Activated naive CD8-positive, alpha-beta T cell treated with anti-CD3 and anti-CD28 coated beads for 36 hours (primary cell): Measurements from ENCODE around the gene CASQ2. TPM values are rescaled to one million over a fixed set of nuclear protein-coding genes. Genes with fewer than 3 reads are reported as not detected.

Source experiments
- DNase-seq: peaks from one replicate; pipeline ENCODE4 v3.0.0; 2021
- H3K27ac Mint-ChIP-seq: one replicate; pipeline ENCODE4 v1.8.0; 2022; ENCODE audit warnings: mild to moderate bottlenecking, moderate library complexity, mixed read lengths
- H3K27me3 Mint-ChIP-seq: one replicate; pipeline ENCODE4 v1.8.0; 2022; ENCODE audit warnings: mild to moderate bottlenecking, mixed read lengths
- H3K36me3 Mint-ChIP-seq: one replicate; pipeline ENCODE4 v1.8.0; 2021; ENCODE audit warnings: mild to moderate bottlenecking, mixed read lengths
- H3K4me1 Mint-ChIP-seq: one replicate; pipeline ENCODE4 v1.8.0; 2021; ENCODE audit warnings: mixed read lengths
- H3K4me3 Mint-ChIP-seq: one replicate; pipeline ENCODE4 v1.8.0; 2022; ENCODE audit warnings: mild to moderate bottlenecking, moderate library complexity, mixed read lengths
- H3K9me3 Mint-ChIP-seq: one replicate; pipeline ENCODE4 v1.8.0; 2022; ENCODE audit warnings: mixed read lengths
- total RNA-seq, 2 experiments: library from RNA; stranded (reverse); gene quantifications; one replicate each; pipeline ENCODE4 v1.2.3, GENCODE V29; 2021

The CASQ2 gene
- total RNA-seq, 2 experiments from 2014 or later = not detected

GRCh38 chr1:115677182-115677555 lies 91.3 kb downstream of the CASQ2 start:
- Mint-ChIP-seq H3K4me1 (no peaks in the 10 kb centered on the region), H3K4me3 (no peak overlapping the region), H3K27me3 (no peaks in the 10 kb centered on the region), H3K27ac (no peak overlapping the region), H3K36me3 (no peaks in the 10 kb centered on the region), H3K9me3 (no peaks in the 10 kb centered on the region)
- DNase-seq = no peak

- Mint-ChIP-seq H3K27me3 (no peaks in the 10 kb centered on the region), H3K9me3 (no peaks in the 10 kb centered on the region), H3K4me3 (no peak overlapping the region), H3K4me1 (no peaks in the 10 kb centered on the region), H3K27ac (no peak overlapping the region), H3K36me3 (no peaks in the 10 kb centered on the region)
- no peak for DNase-seq
Observed at GRCh38 chr1:115676498-115677181, 91.9 kb downstream of the CASQ2 start.

- no peak for DNase-seq
- H3K27me3 Mint-ChIP-seq = peaks cover 4% of the 10 kb centered on the region
- H3K4me1 Mint-ChIP-seq = no peaks in the 10 kb centered on the region
- no peak overlapping the region for H3K4me3 Mint-ChIP-seq
- peaks cover 2% of the 10 kb centered on the region for H3K36me3 Mint-ChIP-seq
- H3K27ac Mint-ChIP-seq = no peak overlapping the region
- H3K9me3 Mint-ChIP-seq = no peaks in the 10 kb centered on the region
Observed at GRCh38 chr1:115672224-115673009, 96.1 kb downstream of the CASQ2 start.

- Mint-ChIP-seq H3K4me3 (no peak overlapping the region), H3K36me3 (peaks cover 2% of the 10 kb centered on the region), H3K27ac (no peak overlapping the region), H3K4me1 (no peaks in the 10 kb centered on the region), H3K9me3 (no peaks in the 10 kb centered on the region), H3K27me3 (peaks cover 4% of the 10 kb centered on the region)
- DNase-seq = no peak
Observed at GRCh38 chr1:115671176-115671934, 97.2 kb downstream of the CASQ2 start.

GRCh38 chr1:115670476-115671175 lies 97.9 kb downstream of the CASQ2 start:
- Mint-ChIP-seq H3K4me1 (no peaks in the 10 kb centered on the region), H3K9me3 (no peaks in the 10 kb centered on the region), H3K27ac (no peak overlapping the region), H3K27me3 (peaks cover 4% of the 10 kb centered on the region), H3K4me3 (no peak overlapping the region), H3K36me3 (peaks cover 2% of the 10 kb centered on the region)
- no peak for DNase-seq

GRCh38 chr1:115669886-115670285 lies 98.6 kb downstream of the CASQ2 start:
- Mint-ChIP-seq H3K4me1 (no peaks in the 10 kb centered on the region), H3K27ac (no peak overlapping the region), H3K36me3 (peaks cover 2% of the 10 kb centered on the region), H3K27me3 (peaks cover 4% of the 10 kb centered on the region), H3K4me3 (no peak overlapping the region), H3K9me3 (no peaks in the 10 kb centered on the region)
- no peak for DNase-seq

GRCh38 chr1:115669002-115669673 lies 99.4 kb downstream of the CASQ2 start:
- H3K4me1 Mint-ChIP-seq = no peaks in the 10 kb centered on the region
- H3K27me3 Mint-ChIP-seq = peaks cover 4% of the 10 kb centered on the region
- H3K27ac Mint-ChIP-seq = no peak overlapping the region
- no peak overlapping the region for H3K4me3 Mint-ChIP-seq
- H3K9me3 Mint-ChIP-seq = no peaks in the 10 kb centered on the region
- H3K36me3 Mint-ChIP-seq = peaks cover 2% of the 10 kb centered on the region
- no peak for DNase-seq

GRCh38 chr1:115668579-115668978 lies 99.9 kb downstream of the CASQ2 start:
- peaks cover 2% of the 10 kb centered on the region for H3K36me3 Mint-ChIP-seq
- H3K27me3 Mint-ChIP-seq = peaks cover 4% of the 10 kb centered on the region
- H3K4me3 Mint-ChIP-seq = no peak overlapping the region
- DNase-seq = no peak
- no peaks in the 10 kb centered on the region for H3K9me3 Mint-ChIP-seq
- H3K27ac Mint-ChIP-seq = no peak overlapping the region
- H3K4me1 Mint-ChIP-seq = no peaks in the 10 kb centered on the region

GRCh38 chr1:115666702-115667101 lies 101.8 kb downstream of the CASQ2 start:
- no peak overlapping the region for H3K27ac Mint-ChIP-seq
- no peaks in the 10 kb centered on the region for H3K9me3 Mint-ChIP-seq
- no peak overlapping the region for H3K4me3 Mint-ChIP-seq
- peaks cover 4% of the 10 kb centered on the region for H3K27me3 Mint-ChIP-seq
- no peak for DNase-seq
- no peaks in the 10 kb centered on the region for H3K4me1 Mint-ChIP-seq
- H3K36me3 Mint-ChIP-seq = peaks cover 2% of the 10 kb centered on the region

- no peak for DNase-seq
- no peaks in the 10 kb centered on the region for H3K9me3 Mint-ChIP-seq
Observed at GRCh38 chr1:115666206-115666605, 102.3 kb downstream of the CASQ2 start.

GRCh38 chr1:115665319-115666096 lies 103.0 kb downstream of the CASQ2 start:
- Mint-ChIP-seq H3K4me1 (no peaks in the 10 kb centered on the region), H3K36me3 (peaks cover 2% of the 10 kb centered on the region), H3K9me3 (no peaks in the 10 kb centered on the region), H3K27me3 (peaks cover 4% of the 10 kb centered on the region), H3K4me3 (no peak overlapping the region), H3K27ac (no peak overlapping the region)
- DNase-seq = no peak

More at GRCh38 chr1:115666206-115666605, 102.3 kb downstream of the CASQ2 start:
- Mint-ChIP-seq H3K4me3 (no peak overlapping the region), H3K4me1 (no peaks in the 10 kb centered on the region), H3K27ac (no peak overlapping the region), H3K36me3 (peaks cover 2% of the 10 kb centered on the region), H3K27me3 (peaks cover 4% of the 10 kb centered on the region)

- Mint-ChIP-seq H3K4me1 (no peaks in the 10 kb centered on the region), H3K4me3 (no peak overlapping the region), H3K36me3 (no peaks in the 10 kb centered on the region), H3K9me3 (no peaks in the 10 kb centered on the region), H3K27me3 (peaks cover 5% of the 10 kb centered on the region), H3K27ac (no peak overlapping the region)
- no peak for DNase-seq
Observed at GRCh38 chr1:115661157-115661556, 107.4 kb downstream of the CASQ2 start.

- H3K27ac Mint-ChIP-seq = no peak overlapping the region
- H3K36me3 Mint-ChIP-seq = no peaks in the 10 kb centered on the region
- peaks cover 5% of the 10 kb centered on the region for H3K27me3 Mint-ChIP-seq
- H3K9me3 Mint-ChIP-seq = no peaks in the 10 kb centered on the region
- H3K4me1 Mint-ChIP-seq = peaks cover 5% of the 10 kb centered on the region
- no peak overlapping the region for H3K4me3 Mint-ChIP-seq
- no peak for DNase-seq
Observed at GRCh38 chr1:115660151-115660550, 108.4 kb downstream of the CASQ2 start.

GRCh38 chr1:115658646-115659045 lies 109.9 kb downstream of the CASQ2 start:
- Mint-ChIP-seq H3K4me1 (peaks cover 8% of the 10 kb centered on the region), H3K27me3 (peaks cover 5% of the 10 kb centered on the region), H3K27ac (no peak overlapping the region), H3K9me3 (no peaks in the 10 kb centered on the region), H3K36me3 (no peaks in the 10 kb centered on the region), H3K4me3 (no peak overlapping the region)
- no peak for DNase-seq
